Mucosa of descending colon (tissue), 3 donors: ENCODE results near the gene C10orf67. TPM values are rescaled to one million over a fixed set of nuclear protein-coding genes. Genes with fewer than 3 reads are reported as not detected.
"Not testable (repeated sequence)": the region's sequence is repeated elsewhere in the genome, so short reads cannot be mapped to it uniquely, and the experiment has no call there.

Experiments used
- ATAC-seq: fragments of 200-7000 bp; cut with Tn5 transposase; one replicate; pipeline ENCODE4 v1.9.1; 2020; ENCODE audit warnings: mild to moderate bottlenecking, moderate library complexity
- DNase-seq, 3 donors: peaks; one replicate each; pipeline ENCODE4 v3.0.0-alpha.2; 2020
- H3K36me3 ChIP-seq: fragments of 200-600 bp; one replicate; pipeline ENCODE4 v1.8.0; 2021; ENCODE audit warnings: low read depth, mild to moderate bottlenecking
- H3K4me1 ChIP-seq: fragments of 200-600 bp; one replicate; pipeline ENCODE4 v1.8.0; 2021; ENCODE audit warnings: low read depth, mild to moderate bottlenecking
- H3K4me3 ChIP-seq: fragments of 200-600 bp; one replicate; pipeline ENCODE4 v1.8.0; 2021; ENCODE audit warnings: mild to moderate bottlenecking
- H3K9me3 ChIP-seq: fragments of 200-600 bp; one replicate; pipeline ENCODE4 v1.8.0; 2021; ENCODE audit warnings: mild to moderate bottlenecking
- CTCF ChIP-seq: fragments of 200-600 bp; IDR thresholded peaks from one replicate; pipeline ENCODE4 v1.8.0; 2022; ENCODE audit warnings: antibody characterized with exemption, mild to moderate bottlenecking
- intact Hi-C, 2 donors: fragments of 100-400 bp; cut with DNase I in 1 of 2; cut with micrococcal nuclease in 1 of 2; formaldehyde crosslinking; loops; one replicate each; pipeline versions ENCODE4 v1.11.0 to v1.11.1; 2022; cut with DNase I, micrococcal nuclease
- long read RNA-seq, 2 donors: library from polyadenylated mRNA; unstranded; transcript quantifications; one replicate each; pipeline ENCODE4 v2.0.0, GENCODE V29; 2019 to 2021
- total RNA-seq, 3 donors: library from RNA; stranded (reverse); fragmentation: NEBNext Ultra II Directional in 2 of 3; extraction: Animal tissue kit (Norgen Biotek cat#: 25700) in 2 of 3; gene quantifications; one replicate each; pipeline versions ENCODE4 v1.2.1 to v1.2.4, GENCODE V29; 2021 to 2023
- donor health status: DM: no; HTN: no; CAD: no; lungs with moderate emphysema.
- donor health status: DM: no; HTN: no; CAD: no.
- donor health status: DM: no; HTN: yes; CAD: no.

The C10orf67 gene
- not detected for total RNA-seq
- long read RNA-seq, donor 1, result 0 reads
- long read RNA-seq, donor 2, result 0 reads

GRCh38 chr10:23344241-23344841 lies at the start of gene C10orf67:
Gene C10orf67, minus strand, starts transcription at chr10:23344797. Its CDS starts 23 bp downstream, at chr10:23344774.
- TF ChIP-seq CTCF, result no peak

DNA sequence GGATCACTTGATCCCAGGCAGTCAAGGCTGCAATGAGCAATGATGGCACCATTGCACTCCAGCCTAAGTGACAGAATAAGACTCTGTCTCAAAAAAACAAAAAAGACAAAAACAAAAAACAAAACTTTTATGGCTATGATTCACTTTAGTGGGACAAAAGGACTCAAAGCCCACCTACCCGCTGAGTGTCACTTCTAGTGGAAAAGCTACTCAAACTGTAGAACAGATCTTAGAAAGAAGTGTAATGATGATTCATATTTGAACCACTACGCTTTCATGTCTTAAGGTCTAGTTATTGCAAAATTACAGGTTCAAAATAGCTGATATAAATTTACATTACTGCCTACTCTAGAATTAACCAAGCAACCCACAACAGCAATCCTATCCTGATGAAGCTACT lies 47.2 kb upstream of the C10orf67 start:
- no peaks in the 10 kb centered on the region for H3K9me3 ChIP-seq
- H3K4me1 ChIP-seq, result no peaks in the 10 kb centered on the region
- DNase-seq (no peak), ATAC-seq (no peak)
- intact Hi-C loops, result no loop called here
- TF ChIP-seq CTCF, result no peak
- no peaks in the 10 kb centered on the region for H3K36me3 ChIP-seq
- no peak overlapping the region for H3K4me3 ChIP-seq

More at GRCh38 chr10:23344241-23344841, at the start of gene C10orf67:
- Histone ChIP-seq H3K9me3 (no peaks in the 10 kb centered on the region), H3K4me1 (peaks cover 9% of the 10 kb centered on the region), H3K36me3 (no peaks in the 10 kb centered on the region), H3K4me3 (no peak within 1 kb of the TSS)
- intact Hi-C loops, result no loop called here
- DNase-seq (peak; percentile 35 to 60 (median 37)), ATAC-seq (peak; percentile 63)

DNA sequence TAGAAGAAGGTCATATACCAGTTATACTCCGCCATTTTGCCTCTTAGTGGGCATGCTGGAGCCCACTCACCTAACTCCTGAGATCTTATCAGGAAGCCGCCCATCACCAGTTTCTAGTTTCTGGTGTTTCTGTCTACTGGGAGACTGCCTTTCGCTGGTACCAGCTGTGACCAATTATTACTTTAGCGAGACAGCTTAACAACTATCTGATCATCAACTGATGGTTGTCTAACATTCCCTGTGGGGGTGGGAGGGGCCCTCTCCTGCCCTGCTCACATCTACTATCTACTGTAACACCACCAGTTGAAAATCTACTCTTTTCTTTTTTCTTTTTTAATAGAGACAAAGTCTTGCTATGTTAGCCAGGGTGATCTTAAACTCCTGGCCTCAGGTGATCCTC lies 46.2 kb upstream of the C10orf67 start:
- DNase-seq, result no peak
- intact Hi-C loops, result no loop called here
- no peaks in the 10 kb centered on the region for H3K36me3 ChIP-seq
- H3K4me3 ChIP-seq, result no peak overlapping the region
- H3K9me3 ChIP-seq, result no peaks in the 10 kb centered on the region
- no peak for ATAC-seq
- no peaks in the 10 kb centered on the region for H3K4me1 ChIP-seq
- no peak for TF ChIP-seq CTCF

DNA sequence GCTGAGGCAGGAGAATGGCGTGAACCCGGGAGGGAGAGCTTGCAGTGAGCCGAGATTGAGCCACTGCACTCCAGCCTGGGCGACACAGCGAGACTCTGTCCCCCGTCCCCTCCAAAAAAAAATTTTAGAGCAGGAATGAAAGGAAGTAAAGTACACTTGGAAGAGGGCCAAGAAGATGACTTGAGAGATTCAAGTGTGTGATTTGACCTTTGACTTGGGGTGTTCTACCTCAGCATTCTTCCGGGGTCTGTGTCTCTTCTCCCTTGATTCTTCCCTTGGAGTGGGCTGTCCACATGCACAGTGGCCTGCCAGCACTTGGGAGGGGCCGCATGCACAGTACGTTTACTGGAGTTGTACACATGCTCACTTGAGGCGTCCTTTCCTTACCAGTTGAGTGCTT lies 45.8 kb upstream of the C10orf67 start:
- DNase-seq, H3K4me1 ChIP-seq, intact Hi-C loops, H3K9me3 ChIP-seq, H3K36me3 ChIP-seq, ATAC-seq, H3K4me3 ChIP-seq: not testable (repeated sequence)

- H3K4me3 ChIP-seq, DNase-seq, intact Hi-C loops, ATAC-seq, H3K36me3 ChIP-seq, H3K4me1 ChIP-seq, H3K9me3 ChIP-seq: not testable (repeated sequence)
Observed at GRCh38 chr10:23387516-23387915, 42.9 kb upstream of the C10orf67 start.

DNA sequence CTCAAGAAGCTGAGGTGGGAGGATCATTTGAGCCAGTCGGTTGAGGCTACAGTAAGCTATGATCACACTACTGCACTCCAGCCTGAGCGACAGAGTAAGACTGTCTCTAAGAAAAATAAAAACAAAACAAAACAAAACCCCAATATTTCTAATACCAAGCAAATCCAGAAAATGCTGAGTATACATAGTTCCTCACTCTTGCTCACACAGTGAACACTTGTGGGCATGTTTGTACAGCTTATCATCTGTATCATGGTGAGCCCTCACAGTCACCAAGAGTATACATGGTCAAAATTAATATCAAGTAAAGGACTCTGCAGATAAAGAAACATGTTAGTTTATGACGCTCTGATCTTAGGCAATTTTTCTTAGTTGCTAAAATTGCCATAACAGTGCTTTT lies 41.5 kb upstream of the C10orf67 start:
- Histone ChIP-seq H3K36me3 (no peaks in the 10 kb centered on the region), H3K4me1 (no peaks in the 10 kb centered on the region), H3K9me3 (no peaks in the 10 kb centered on the region), H3K4me3 (no peak overlapping the region)
- TF ChIP-seq CTCF, result no peak
- intact Hi-C loops, result no loop called here
- ATAC-seq (no peak), DNase-seq (no peak)

DNA sequence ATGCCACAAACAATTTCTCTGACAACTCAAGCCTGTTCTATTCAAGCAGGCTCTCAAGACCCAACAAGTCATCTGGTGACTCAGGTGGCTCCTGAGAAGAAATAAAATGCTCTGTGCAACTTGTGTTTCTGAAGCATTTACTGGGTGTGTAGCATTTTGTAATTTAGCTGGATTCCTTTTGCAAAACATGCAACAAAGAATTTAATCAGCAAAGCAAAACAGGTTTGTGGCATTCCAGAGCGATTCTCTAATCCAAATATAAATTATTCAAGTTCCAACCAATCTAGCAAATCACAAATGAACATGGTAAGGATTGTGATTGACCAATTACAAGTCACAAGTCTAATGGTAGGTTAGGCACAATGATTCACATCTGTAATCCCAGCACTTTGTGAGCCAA lies 39.8 kb upstream of the C10orf67 start:
- Histone ChIP-seq H3K4me1 (no peaks in the 10 kb centered on the region), H3K9me3 (no peaks in the 10 kb centered on the region), H3K4me3 (no peak overlapping the region), H3K36me3 (no peaks in the 10 kb centered on the region)
- DNase-seq (no peak), ATAC-seq (no peak)
- no peak for TF ChIP-seq CTCF
- intact Hi-C loops, result no loop called here
